ENCODE results near the gene CHIC2.

GRCh38 chr4:54058171-54058570, 6.2 kb downstream of the CHIC2 start:
- no peak for TF ChIP-seq REST (IDR thresholded peaks at IDR 0.05; ENCODE audit: insufficient replicate concordance, low read depth)
- no peak for TF ChIP-seq CTCF (IDR thresholded peaks at IDR 0.05; ENCODE audit: insufficient read depth, low read length)
- TF ChIP-seq GABPA (IDR thresholded peaks at IDR 0.05; ENCODE audit: low read depth): no peak
- no peak for TF ChIP-seq POLR2AphosphoS5 (IDR thresholded peaks at IDR 0.05; ENCODE audit: low read depth)
